PC-3 (cell line): Measurements from ENCODE around the gene CSNK1G2.

Source experiments
- CTCF ChIP-seq: fragments of 300-600 bp; sonication (generic); conservative IDR thresholded peaks from 2 replicates; pipeline ENCODE4 v1.5.1; 2017; ENCODE audit warnings: antibody characterized with exemption, low read depth, mild to moderate bottlenecking, low read length
- EZH2 ChIP-seq: fragments of 300-600 bp; sonication (generic); IDR thresholded peaks from one replicate; pipeline ENCODE4 v1.6.1; 2017; ENCODE audit warnings: antibody characterized with exemption, mild to moderate bottlenecking, low read length; ENCODE audit not compliant: unreplicated experiment
- EZH2phosphoT487 ChIP-seq: fragments of 300-600 bp; sonication (generic); IDR thresholded peaks from 2 replicates; pipeline ENCODE4 v1.6.1; 2018; ENCODE audit warnings: mild to moderate bottlenecking, antibody characterized with exemption, low read length, borderline replicate concordance

GRCh38 chr19:1942078-1942933 lies 1.3 kb downstream of the CSNK1G2 start:
- no peak for TF ChIP-seq CTCF
- TF ChIP-seq EZH2, result no peak
- no peak for TF ChIP-seq EZH2phosphoT487
